ENCODE measurements around the gene RSPO3.

The RSPO3 gene

DNA sequence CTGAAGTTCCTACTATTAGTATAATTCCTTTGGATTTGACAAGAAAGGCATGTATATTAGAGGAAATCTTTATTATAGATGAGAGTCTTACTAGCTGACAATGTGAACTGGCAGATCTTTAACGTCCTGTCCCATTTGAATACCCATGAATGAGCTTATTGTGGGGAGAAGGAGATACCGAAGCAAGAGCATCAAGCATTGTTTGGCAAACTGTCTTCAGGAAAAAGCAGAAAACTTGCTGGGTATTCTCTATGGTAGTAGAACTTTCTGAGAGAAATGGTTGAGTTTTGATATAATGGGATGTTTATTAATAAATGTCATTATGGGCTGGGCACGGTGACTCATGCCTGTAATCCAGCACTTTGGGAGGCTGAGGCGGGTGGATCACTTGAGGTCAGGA is 18.3 kb downstream of the RSPO3 start:
- Histone ChIP-seq H3K9ac (no peak overlapping the region), H3K27ac (no peak overlapping the region), H3K79me2 (ENCODE audit: insufficient read depth, low read depth) (no peaks in the 10 kb centered on the region), H3K4me2 (no peak overlapping the region), H2AFZ (ENCODE audit: low read depth) (no peak overlapping the region), H3K27me3 (ENCODE audit: insufficient read depth, low read depth) (no peaks in the 10 kb centered on the region), H3K36me3 (ENCODE audit: insufficient read depth) (no peaks in the 10 kb centered on the region), H3K4me3 (IDR thresholded peaks at IDR 0.05; ENCODE audit: insufficient read depth, low read depth, low read length) (no peak overlapping the region), H3K4me1 (ENCODE audit: low read depth, poor library complexity, severe bottlenecking) (no peaks in the 10 kb centered on the region), H4K20me1 (ENCODE audit: insufficient read depth) (no peaks in the 10 kb centered on the region)
- TF ChIP-seq, protein P1, sequence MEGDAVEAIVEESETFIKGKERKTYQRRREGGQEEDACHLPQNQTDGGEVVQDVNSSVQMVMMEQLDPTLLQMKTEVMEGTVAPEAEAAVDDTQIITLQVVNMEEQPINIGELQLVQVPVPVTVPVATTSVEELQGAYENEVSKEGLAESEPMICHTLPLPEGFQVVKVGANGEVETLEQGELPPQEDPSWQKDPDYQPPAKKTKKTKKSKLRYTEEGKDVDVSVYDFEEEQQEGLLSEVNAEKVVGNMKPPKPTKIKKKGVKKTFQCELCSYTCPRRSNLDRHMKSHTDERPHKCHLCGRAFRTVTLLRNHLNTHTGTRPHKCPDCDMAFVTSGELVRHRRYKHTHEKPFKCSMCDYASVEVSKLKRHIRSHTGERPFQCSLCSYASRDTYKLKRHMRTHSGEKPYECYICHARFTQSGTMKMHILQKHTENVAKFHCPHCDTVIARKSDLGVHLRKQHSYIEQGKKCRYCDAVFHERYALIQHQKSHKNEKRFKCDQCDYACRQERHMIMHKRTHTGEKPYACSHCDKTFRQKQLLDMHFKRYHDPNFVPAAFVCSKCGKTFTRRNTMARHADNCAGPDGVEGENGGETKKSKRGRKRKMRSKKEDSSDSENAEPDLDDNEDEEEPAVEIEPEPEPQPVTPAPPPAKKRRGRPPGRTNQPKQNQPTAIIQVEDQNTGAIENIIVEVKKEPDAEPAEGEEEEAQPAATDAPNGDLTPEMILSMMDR (conservative IDR thresholded peaks at IDR 0.05; ENCODE audit: low read depth, low read length) = no peak

DNA sequence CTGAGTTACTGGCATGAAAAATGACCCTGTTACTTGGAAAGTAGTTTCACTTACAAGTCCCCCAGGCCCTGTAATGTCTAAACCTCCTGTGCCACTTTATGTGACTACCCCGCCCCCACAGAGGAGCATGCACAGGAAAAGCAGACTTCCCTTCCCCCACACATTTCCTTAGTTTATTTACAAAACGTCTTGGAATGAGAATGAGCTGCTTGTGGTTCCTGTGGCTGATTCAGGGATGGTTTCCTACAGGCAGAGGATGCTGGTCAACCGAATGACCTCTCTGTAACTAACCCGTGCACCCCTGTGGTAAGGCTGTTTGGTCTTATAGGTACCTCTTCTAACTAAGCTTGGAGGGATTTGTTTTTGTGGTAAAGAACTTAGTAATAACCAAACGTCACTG is 28.5 kb downstream of the RSPO3 start:
- H3K9ac ChIP-seq = no peak overlapping the region
- TF ChIP-seq, protein P1 (conservative IDR thresholded peaks at IDR 0.05; ENCODE audit: low read depth, low read length) = no peak
- no peak overlapping the region for H3K27ac ChIP-seq
- H4K20me1 ChIP-seq (ENCODE audit: insufficient read depth) = no peaks in the 10 kb centered on the region
- no peaks in the 10 kb centered on the region for H3K27me3 ChIP-seq (ENCODE audit: insufficient read depth, low read depth)
- H3K4me1 ChIP-seq (ENCODE audit: low read depth, poor library complexity, severe bottlenecking) = no peaks in the 10 kb centered on the region
- no peak overlapping the region for H2AFZ ChIP-seq (ENCODE audit: low read depth)
- H3K4me2 ChIP-seq = no peak overlapping the region
- H3K79me2 ChIP-seq (ENCODE audit: insufficient read depth, low read depth) = no peaks in the 10 kb centered on the region
- H3K4me3 ChIP-seq (IDR thresholded peaks at IDR 0.05; ENCODE audit: insufficient read depth, low read depth, low read length) = no peak overlapping the region
- H3K36me3 ChIP-seq (ENCODE audit: insufficient read depth) = no peaks in the 10 kb centered on the region

DNA sequence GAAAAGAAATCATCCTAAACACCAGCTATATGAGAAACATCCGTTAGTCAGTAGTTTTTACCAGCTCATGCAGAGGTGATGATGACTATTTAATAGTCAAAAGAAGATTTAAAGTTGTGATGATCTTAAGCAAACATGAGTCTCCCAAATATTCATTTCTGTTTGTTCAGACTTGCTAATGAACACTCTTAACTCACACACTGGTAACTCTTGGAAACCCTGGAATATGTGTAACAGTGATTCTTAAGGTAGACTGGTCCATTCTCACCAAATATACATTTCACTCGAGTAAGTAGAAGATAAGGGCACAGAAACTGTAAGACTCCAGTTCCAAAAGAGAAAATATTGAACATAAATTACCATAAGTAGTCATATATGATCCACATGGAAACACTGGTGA is 29.1 kb downstream of the RSPO3 start:
- no peaks in the 10 kb centered on the region for H3K79me2 ChIP-seq (ENCODE audit: insufficient read depth, low read depth)
- H3K4me2 ChIP-seq = no peak overlapping the region
- TF ChIP-seq, protein P1 (conservative IDR thresholded peaks at IDR 0.05; ENCODE audit: low read depth, low read length) = no peak
- no peaks in the 10 kb centered on the region for H4K20me1 ChIP-seq (ENCODE audit: insufficient read depth)
- no peak overlapping the region for H2AFZ ChIP-seq (ENCODE audit: low read depth)
- H3K27me3 ChIP-seq (ENCODE audit: insufficient read depth, low read depth) = no peaks in the 10 kb centered on the region
- no peaks in the 10 kb centered on the region for H3K36me3 ChIP-seq (ENCODE audit: insufficient read depth)
- no peak overlapping the region for H3K4me3 ChIP-seq (IDR thresholded peaks at IDR 0.05; ENCODE audit: insufficient read depth, low read depth, low read length)
- no peak overlapping the region for H3K9ac ChIP-seq
- H3K4me1 ChIP-seq (ENCODE audit: low read depth, poor library complexity, severe bottlenecking) = no peaks in the 10 kb centered on the region
- H3K27ac ChIP-seq = no peak overlapping the region

DNA sequence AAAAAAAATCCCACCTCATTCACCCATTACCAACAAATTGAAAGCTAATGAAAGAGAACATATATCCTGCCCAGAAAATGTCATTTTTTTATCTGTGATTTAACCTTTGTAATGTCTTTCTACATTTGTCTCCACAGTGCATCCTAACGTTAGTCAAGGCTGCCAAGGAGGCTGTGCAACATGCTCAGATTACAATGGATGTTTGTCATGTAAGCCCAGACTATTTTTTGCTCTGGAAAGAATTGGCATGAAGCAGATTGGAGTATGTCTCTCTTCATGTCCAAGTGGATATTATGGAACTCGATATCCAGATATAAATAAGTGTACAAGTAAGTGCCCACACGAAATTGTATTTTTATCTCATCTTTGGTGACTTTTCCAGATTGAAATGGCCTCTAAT is 30.0 kb downstream of the RSPO3 start:
- no peak overlapping the region for H3K9ac ChIP-seq

More for the DNA sequence above, 30.0 kb downstream of the RSPO3 start:
- H3K27me3 ChIP-seq (ENCODE audit: insufficient read depth, low read depth) = no peaks in the 10 kb centered on the region
- no peak overlapping the region for H2AFZ ChIP-seq (ENCODE audit: low read depth)
- no peaks in the 10 kb centered on the region for H4K20me1 ChIP-seq (ENCODE audit: insufficient read depth)
- TF ChIP-seq, protein P1 (conservative IDR thresholded peaks at IDR 0.05; ENCODE audit: low read depth, low read length) = no peak
- no peak overlapping the region for H3K27ac ChIP-seq
- no peaks in the 10 kb centered on the region for H3K36me3 ChIP-seq (ENCODE audit: insufficient read depth)
- no peaks in the 10 kb centered on the region for H3K4me1 ChIP-seq (ENCODE audit: low read depth, poor library complexity, severe bottlenecking)
- no peaks in the 10 kb centered on the region for H3K79me2 ChIP-seq (ENCODE audit: insufficient read depth, low read depth)
- no peak overlapping the region for H3K4me2 ChIP-seq
- H3K4me3 ChIP-seq (IDR thresholded peaks at IDR 0.05; ENCODE audit: insufficient read depth, low read depth, low read length) = no peak overlapping the region
